IPS-20b (cell line): ENCODE data around the gene TUBGCP6.

ENCODE experiments used
- H3K27ac ChIP-seq: one replicate; pipeline ENCODE4 v1.5.1; 2013; ENCODE audit warnings: low read length
- H3K27me3 ChIP-seq: 2 replicates; pipeline ENCODE4 v1.6.1; 2013; ENCODE audit warnings: mild to moderate bottlenecking, low read length, inconsistent platforms; ENCODE audit not compliant: insufficient read depth
- H3K36me3 ChIP-seq: 2 replicates; pipeline ENCODE4 v1.6.1; 2013; ENCODE audit warnings: low read depth, mild to moderate bottlenecking, inconsistent platforms, low read length, moderate library complexity; ENCODE audit not compliant: insufficient read depth
- H3K4me1 ChIP-seq: 2 replicates; pipeline ENCODE4 v1.6.1; 2013; ENCODE audit warnings: mild to moderate bottlenecking, control low read depth, inconsistent platforms, low read length, moderate library complexity; ENCODE audit not compliant: insufficient read depth
- H3K4me3 ChIP-seq: 2 replicates; pipeline ENCODE4 v1.5.1; 2013; ENCODE audit warnings: mild to moderate bottlenecking, low read length, inconsistent platforms
- H3K9ac ChIP-seq: 2 replicates; pipeline ENCODE4 v1.6.1; 2013; ENCODE audit warnings: low read depth, mild to moderate bottlenecking, inconsistent platforms, low read length, moderate library complexity
- H3K9me3 ChIP-seq: 2 replicates; pipeline ENCODE4 v1.6.1; 2013; ENCODE audit warnings: mild to moderate bottlenecking, low read depth, low read length, inconsistent platforms; ENCODE audit not compliant: insufficient read depth

The TUBGCP6 gene

DNA sequence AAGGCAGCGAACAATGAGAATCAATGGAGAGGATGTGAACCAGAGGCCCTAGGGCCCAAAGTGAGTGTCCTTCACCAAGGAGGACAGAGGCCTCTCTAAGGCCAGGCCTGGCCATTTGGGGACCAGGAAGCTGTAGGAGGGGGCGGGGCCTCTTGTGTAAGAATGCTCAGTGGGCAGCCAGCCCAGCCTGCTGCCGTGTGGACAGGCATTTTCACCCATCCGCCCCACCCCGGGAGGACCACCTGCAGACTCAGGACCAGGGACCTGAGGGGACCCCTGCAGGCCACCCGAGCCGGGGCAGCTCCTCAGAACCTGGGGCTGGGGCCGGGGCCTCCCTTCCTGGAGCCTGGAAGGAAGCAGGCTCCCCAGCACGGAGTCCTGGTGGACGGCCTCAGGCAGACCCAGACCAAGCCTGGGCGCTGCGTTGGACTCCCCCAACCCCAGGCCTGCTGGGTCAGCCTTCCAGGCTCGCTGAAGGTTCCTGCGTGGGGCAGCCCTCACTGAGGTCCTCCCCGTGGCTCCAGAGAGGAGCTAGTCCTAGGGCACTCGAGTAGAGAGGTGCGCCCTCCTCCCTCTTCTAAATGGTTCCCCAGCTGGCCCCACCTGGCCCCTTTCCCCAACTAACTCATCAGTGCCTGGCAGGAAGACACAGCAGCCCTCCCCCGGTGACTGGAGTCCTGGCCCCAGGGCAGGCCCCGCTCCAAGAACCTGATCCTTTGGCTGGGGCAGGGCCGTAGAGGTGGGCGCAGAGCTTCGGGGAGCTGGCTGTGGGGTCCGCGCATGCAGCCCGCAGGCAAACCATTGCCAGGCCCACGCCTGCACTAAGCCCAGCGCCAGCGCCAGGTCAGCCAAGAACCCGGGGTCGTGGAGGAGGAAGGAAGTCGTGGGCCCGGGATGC is 60.6 kb downstream of the TUBGCP6 start:
- Histone ChIP-seq H3K9me3 (no peaks in the 10 kb centered on the region), H3K4me1 (0 out of 2 replicates have a peak, but pooled peaks cover 3% of the 10 kb centered on the region), H3K9ac (no peak overlapping the region), H3K36me3 (no peaks in the 10 kb centered on the region), H3K4me3 (no peak overlapping the region), H3K27ac (no peak overlapping the region), H3K27me3 (no peaks in the 10 kb centered on the region)

DNA sequence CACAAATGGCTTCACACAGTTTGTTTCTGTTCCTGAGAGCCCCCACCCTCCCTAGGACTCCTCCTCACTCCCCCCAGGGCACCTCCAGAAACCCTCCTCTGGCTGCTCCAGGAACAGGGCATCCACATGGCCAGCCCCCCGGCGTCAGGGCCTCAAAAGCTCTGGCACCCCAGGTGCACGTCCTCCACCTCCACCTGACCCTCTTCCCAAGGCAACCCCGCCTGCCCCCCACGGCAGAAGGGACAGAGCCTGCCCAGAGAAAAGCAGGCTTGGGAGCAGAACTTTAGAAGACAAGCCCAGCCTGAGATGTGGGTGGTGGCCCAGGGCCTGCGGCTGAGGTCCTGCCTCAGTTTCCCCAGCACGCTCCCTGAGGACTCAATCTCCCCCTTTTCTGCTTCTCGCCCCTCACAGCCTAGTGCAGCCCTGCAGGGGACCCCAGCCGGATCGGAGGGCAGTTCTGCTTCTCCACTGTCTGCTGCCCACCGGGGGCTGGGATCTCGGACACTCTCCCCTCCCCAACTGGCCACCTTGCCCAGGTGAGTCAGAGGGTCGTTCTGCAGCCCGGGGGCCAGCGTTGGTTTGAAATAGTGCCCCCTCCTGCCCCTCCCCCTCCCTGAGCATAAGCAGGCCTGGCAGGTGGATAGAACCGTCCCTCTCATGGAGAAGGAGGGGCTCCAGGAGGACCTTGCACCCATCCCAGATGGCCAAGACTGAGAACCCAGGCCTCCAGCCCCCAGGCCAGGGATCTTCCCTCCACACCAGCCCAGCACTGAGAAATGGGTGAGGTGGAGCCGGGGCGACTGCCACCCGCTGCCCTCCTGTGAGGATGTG is 61.5 kb downstream of the TUBGCP6 start:
- no peak overlapping the region for H3K4me3 ChIP-seq
- no peak overlapping the region for H3K27ac ChIP-seq
- H3K36me3 ChIP-seq = no peaks in the 10 kb centered on the region
- H3K9ac ChIP-seq = no peak overlapping the region
- H3K4me1 ChIP-seq = 0 out of 2 replicates have a peak, but pooled peaks cover 3% of the 10 kb centered on the region
- H3K27me3 ChIP-seq = no peaks in the 10 kb centered on the region
- no peaks in the 10 kb centered on the region for H3K9me3 ChIP-seq

DNA sequence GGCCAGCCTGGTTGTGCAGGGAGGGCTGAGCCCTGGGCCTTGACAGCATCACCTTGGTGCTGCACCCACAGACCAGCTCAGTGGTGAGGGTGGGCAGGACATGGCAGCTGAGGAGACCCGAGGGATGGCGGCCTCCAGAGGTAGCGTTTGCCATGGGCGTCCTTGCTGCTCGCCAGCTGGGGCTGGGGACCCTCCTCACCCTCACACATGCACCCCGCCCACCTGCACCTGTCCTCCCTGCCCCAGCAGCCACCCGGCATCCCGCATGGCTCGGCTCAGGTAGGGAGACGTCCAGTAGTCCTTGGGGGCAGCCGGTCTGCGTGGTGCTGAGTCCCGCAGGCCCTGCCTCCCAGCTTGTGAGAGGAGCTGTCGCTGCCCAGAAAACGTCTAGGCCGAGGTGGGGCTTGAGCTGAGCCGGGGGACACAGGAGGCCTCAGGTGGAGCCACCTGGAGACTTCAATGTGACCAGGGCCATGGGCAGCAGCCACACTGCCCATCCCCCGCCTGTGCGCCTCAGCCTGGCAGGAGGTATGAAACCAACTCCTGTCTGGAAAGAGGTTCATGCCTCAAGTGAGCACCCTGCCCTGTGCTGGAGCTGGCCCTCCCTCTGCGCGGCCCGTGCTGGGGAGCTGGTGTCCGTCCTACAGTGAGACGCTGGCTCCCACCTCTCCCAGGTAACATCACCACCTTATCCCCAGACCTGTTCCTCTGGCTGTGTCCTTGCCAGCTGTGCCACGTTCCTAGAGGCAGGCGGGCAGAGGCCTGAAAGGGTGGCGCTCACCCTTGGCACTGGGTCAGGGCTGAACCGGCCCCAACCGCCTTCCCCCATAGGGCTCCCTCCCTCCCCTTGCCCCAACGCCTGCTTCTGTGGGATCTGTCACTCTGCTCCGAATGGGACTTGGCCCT is 62.4 kb downstream of the TUBGCP6 start:
- Histone ChIP-seq H3K27me3 (no peaks in the 10 kb centered on the region), H3K9me3 (no peaks in the 10 kb centered on the region), H3K27ac (no peak overlapping the region)

DNA sequence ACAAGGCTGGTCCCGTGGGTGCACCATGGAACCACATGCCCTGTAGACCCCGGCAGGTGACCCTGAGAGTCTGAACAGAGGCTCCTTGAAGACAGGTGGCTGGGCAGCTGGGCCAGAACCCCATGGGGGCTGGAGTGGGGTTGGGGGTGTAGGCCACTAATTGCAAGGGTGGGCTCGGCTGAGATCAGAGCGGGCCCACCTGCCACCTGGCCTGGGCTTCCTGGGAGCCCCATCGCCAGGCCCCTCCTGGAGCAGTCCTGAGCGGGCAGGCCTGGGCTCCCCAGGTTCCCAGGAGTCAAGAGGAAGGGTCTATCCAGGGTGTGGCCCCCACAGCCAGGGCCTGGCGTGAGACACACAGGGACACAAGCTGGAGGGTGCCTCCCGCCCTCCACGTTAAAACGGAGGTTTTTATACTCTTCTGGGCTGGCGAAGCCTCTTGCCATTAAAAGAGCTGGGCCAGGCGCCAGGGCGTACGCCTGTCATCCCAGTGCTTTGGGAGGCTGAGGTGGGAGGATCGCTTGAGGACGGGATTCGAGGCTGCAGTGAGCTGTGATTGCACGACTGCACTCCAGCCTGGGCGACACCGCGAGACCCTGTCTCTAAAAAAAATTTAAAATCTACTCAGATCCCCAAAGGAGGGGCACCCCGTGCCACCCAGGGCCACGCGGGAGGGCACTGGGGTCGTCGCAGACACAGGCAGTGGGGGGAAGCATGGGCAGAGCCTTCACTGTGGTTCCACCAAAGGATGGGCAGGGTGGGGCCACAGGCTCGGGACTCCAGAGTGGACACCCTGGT is 63.9 kb downstream of the TUBGCP6 start:
- H3K4me3 ChIP-seq = no peak overlapping the region
- H3K27ac ChIP-seq = no peak overlapping the region
- H3K9ac ChIP-seq = no peak overlapping the region
- H3K4me1 ChIP-seq = no peaks in the 10 kb centered on the region
- no peaks in the 10 kb centered on the region for H3K9me3 ChIP-seq
- H3K36me3 ChIP-seq = no peaks in the 10 kb centered on the region
- no peaks in the 10 kb centered on the region for H3K27me3 ChIP-seq

More for the DNA sequence above, 62.4 kb downstream of the TUBGCP6 start:
- no peak overlapping the region for H3K9ac ChIP-seq
- no peak overlapping the region for H3K4me3 ChIP-seq
- H3K4me1 ChIP-seq = 0 out of 2 replicates have a peak, but pooled peaks cover 3% of the 10 kb centered on the region
- no peaks in the 10 kb centered on the region for H3K36me3 ChIP-seq

DNA sequence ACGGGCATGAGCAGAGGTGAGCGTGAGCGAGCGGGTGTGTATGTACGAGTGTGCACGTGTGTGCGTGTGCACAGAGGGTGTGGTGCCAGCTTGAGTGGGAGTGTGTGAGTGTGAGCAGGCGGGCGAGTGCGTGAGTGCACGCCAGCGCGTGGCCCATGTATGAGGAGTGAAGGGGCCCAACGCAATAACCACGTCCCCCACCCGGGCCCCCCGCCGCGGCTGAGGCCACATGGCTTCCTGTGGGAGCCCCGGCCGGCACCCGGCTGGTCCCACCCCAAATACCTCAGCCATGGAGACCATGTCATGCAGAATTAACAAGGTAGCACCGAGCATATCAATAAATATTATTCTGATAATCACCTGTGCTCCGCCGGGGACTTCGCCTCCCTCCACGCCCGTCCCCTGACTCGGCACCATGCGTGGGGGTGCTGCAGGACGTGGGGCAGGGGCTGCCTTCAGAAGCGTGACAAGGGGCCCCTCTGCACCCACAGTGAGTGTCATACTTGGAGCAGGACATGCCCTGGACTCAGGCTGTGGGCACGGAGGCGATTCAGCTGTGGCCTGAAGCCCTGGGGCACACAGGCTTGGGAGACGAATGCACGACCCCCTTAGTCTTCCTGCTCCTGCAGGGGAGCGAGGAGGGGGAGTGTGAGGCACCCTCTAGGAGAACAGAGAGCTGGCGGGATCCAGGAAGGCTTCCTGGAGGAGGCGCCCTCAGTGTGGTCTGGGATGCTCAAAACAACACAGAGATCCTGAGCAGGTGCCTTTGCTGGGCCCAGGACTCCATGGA is 64.7 kb downstream of the TUBGCP6 start:
- H3K9ac ChIP-seq = no peak overlapping the region

DNA sequence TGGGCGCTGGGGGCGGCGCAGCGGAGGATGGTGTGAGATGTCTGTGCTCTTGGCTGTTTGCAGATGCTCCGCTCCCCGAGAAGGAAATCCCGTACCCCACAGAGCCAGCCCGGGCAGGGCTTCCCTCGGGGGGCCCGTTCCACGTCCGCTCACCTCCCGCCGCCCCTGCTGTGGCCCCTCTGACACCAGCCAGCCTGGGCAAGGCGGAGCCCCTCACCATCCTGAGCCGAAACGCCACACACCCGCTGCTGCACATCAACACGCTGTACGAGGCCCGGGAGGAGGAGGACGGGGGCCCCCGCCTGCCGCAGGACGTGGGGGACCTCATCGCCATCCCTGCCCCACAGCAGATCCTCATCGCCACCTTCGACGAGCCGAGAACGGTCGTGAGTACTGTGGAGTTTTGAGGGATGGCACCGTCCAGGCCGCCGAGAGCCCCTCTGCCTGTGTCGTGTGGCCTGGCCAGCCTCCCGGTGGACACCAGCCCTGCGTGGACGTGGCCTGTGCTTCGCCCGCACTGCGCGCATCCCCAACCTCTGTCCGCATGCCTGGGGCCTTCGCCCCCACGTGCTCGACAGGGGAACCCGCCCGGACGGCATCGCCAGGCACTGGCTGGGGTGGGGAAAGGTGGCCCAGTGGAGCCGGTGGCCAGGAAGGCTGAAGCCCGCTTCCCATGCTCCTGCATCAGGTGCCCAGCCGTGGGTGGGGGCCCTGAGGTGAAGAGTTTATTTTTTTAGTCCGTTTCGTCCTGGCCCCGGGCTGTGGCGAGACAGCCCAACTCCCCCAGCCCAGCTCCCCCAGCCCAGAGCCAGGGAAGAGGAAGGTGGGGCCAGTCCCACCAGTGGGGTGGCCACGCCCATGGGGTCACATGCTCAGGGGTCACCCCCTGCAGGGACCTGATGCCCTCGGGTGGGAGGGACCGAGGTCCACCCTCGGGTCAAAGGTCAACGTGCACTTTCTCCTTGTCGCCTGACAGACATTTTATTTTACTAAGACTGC is 65.7 kb downstream of the TUBGCP6 start:
- no peak overlapping the region for H3K27ac ChIP-seq
- no peaks in the 10 kb centered on the region for H3K27me3 ChIP-seq
- H3K4me1 ChIP-seq = no peaks in the 10 kb centered on the region
- H3K9me3 ChIP-seq = no peaks in the 10 kb centered on the region
- H3K4me3 ChIP-seq = no peak overlapping the region
- H3K36me3 ChIP-seq = no peaks in the 10 kb centered on the region
- no peak overlapping the region for H3K9ac ChIP-seq

More for the DNA sequence above, 64.7 kb downstream of the TUBGCP6 start:
- Histone ChIP-seq H3K36me3 (no peaks in the 10 kb centered on the region), H3K4me1 (no peaks in the 10 kb centered on the region), H3K27ac (no peak overlapping the region), H3K27me3 (no peaks in the 10 kb centered on the region), H3K4me3 (no peak overlapping the region), H3K9me3 (no peaks in the 10 kb centered on the region)

DNA sequence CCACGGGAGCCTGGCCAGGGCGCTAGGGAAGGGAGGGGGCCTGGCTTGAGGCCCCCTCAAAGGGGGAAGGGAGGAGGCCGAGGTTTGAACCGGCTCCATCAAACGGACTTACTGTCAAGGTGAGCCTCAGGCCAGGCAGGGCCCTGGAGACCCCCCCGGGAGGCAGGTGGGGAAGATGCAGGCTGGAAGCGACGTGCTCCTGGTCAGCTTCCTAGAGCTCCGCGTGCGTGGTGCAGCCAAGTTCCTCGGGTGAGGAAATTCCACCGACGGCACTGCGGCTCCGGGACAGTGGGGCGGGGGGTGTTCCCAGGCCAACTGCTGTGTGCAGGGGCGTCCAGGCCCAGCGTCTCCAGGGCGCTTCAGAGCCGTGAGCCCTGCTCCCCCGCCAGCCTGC is 66.4 kb downstream of the TUBGCP6 start:
- Histone ChIP-seq H3K36me3 (no peaks in the 10 kb centered on the region), H3K4me3 (no peak overlapping the region), H3K9ac (no peak overlapping the region), H3K9me3 (no peaks in the 10 kb centered on the region), H3K4me1 (no peaks in the 10 kb centered on the region), H3K27me3 (no peaks in the 10 kb centered on the region), H3K27ac (no peak overlapping the region)

DNA sequence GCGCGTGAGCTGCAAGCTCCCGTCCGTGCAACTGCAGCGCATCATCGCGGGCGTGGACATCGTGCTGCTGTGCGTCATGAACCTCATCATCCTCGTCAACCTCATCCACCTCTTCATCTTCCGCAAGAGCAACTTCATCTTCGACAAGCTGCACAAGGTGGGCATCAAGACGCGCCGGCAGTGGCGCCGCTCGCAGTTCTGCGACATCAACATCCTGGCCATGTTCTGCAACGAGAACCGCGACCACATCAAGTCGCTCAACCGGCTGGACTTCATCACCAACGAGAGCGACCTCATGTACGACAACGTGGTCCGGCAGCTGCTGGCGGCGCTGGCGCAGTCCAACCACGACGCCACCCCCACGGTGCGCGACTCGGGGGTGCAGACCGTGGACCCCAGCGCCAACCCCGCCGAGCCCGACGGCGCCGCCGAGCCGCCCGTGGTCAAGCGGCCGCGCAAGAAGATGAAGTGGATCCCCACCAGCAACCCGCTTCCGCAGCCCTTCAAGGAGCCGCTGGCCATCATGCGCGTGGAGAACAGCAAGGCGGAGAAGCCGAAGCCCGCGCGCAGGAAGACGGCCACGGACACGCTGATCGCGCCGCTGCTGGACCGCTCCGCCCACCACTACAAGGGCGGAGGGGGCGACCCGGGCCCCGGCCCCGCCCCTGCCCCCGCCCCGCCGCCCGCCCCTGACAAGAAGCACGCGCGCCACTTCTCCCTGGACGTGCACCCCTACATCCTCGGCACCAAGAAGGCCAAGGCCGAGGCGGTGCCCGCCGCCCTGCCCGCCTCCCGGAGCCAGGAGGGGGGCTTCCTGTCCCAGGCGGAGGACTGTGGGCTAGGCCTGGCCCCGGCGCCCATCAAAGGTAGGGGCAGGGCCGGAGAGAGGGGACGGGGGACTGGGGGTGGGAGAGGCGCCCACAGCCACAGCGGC is 67.0 kb downstream of the TUBGCP6 start:
- no peak overlapping the region for H3K9ac ChIP-seq
- H3K36me3 ChIP-seq = no peaks in the 10 kb centered on the region

More for the DNA sequence above, 67.0 kb downstream of the TUBGCP6 start:
- H3K9me3 ChIP-seq = no peaks in the 10 kb centered on the region
- H3K27ac ChIP-seq = no peak overlapping the region
- no peaks in the 10 kb centered on the region for H3K4me1 ChIP-seq
- no peak overlapping the region for H3K4me3 ChIP-seq
- H3K27me3 ChIP-seq = no peaks in the 10 kb centered on the region
